Mucosa of rectum (tissue), 2 donors: ENCODE data around the gene TCL1B.

Experiments used
- H3K27ac ChIP-seq, 2 donors: one replicate each; pipeline ENCODE4 v1.7.0; 2013; ENCODE audit warnings: inconsistent platforms in 2 of 2, low read depth in 2 of 2, low read length in 2 of 2
- H3K27me3 ChIP-seq, 2 donors: one replicate each; pipeline ENCODE4 v1.7.0; 2013; ENCODE audit warnings: low read length in 2 of 2; ENCODE audit not compliant: control insufficient read depth in 2 of 2, insufficient read depth in 2 of 2
- H3K36me3 ChIP-seq, 2 donors: one replicate each; pipeline ENCODE4 v1.7.0; 2013; ENCODE audit warnings: low read length in 2 of 2; ENCODE audit not compliant: control insufficient read depth in 2 of 2, insufficient read depth in 2 of 2
- H3K4me1 ChIP-seq, 2 donors: one replicate each; pipeline ENCODE4 v1.7.0; 2013; ENCODE audit warnings: low read length in 2 of 2, mild to moderate bottlenecking in 1 of 2; ENCODE audit not compliant: control insufficient read depth in 2 of 2, insufficient read depth in 2 of 2
- H3K4me3 ChIP-seq, 2 donors: one replicate each; pipeline ENCODE4 v1.7.0; 2013; ENCODE audit warnings: low read length in 2 of 2
- H3K9ac ChIP-seq, 2 donors: one replicate each; pipeline ENCODE4 v1.7.0; 2013; ENCODE audit warnings: low read length in 2 of 2, low read depth in 1 of 2, mild to moderate bottlenecking in 1 of 2
- H3K9me3 ChIP-seq, 2 donors: one replicate each; pipeline ENCODE4 v1.7.0; 2013; ENCODE audit warnings: low read length in 2 of 2; ENCODE audit not compliant: control insufficient read depth in 2 of 2
- donor health status: healthy.
- donor health status: Normal muscosa, but diverticular disease.

Gene TCL1B

DNA sequence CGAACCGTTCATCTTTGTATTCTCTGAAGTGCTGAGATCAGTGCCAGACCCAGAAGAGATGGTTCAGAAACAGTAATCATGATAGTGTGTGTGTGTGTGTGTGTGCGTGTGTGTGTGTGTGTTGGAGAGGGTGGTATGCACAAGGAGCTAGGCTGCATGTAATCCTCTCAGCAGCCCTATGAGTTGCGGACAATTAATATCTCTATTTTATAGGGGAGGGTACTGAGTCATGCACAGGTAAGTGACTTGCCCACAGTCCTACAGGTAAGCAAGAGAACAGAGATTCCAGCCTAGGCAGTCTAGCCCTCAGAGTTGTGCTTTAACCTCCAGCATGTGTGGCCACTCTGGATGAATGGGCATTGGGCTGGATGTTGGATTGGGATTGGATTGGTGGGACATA lies 55.6 kb downstream of the TCL1B start:
- Histone ChIP-seq H3K27ac (no peak overlapping the region), H3K9me3 (no peaks in the 10 kb centered on the region), H3K9ac (no peak overlapping the region), H3K36me3 (no peaks in the 10 kb centered on the region), H3K27me3 (no peaks in the 10 kb centered on the region), H3K4me3 (no peak overlapping the region), H3K4me1 (no peaks in the 10 kb centered on the region)
